ENCODE results near the gene SLC44A1. TPM values are rescaled to one million over a fixed set of nuclear protein-coding genes. Genes with fewer than 3 reads are reported as not detected.

SLC44A1 gene
- total and polyA plus RNA-seq, 2 of the 13 experiments (the other 11 are each of a cell fraction or from before 2014, with no cell fraction given): 21.4 to 40.8 TPM

DNA sequence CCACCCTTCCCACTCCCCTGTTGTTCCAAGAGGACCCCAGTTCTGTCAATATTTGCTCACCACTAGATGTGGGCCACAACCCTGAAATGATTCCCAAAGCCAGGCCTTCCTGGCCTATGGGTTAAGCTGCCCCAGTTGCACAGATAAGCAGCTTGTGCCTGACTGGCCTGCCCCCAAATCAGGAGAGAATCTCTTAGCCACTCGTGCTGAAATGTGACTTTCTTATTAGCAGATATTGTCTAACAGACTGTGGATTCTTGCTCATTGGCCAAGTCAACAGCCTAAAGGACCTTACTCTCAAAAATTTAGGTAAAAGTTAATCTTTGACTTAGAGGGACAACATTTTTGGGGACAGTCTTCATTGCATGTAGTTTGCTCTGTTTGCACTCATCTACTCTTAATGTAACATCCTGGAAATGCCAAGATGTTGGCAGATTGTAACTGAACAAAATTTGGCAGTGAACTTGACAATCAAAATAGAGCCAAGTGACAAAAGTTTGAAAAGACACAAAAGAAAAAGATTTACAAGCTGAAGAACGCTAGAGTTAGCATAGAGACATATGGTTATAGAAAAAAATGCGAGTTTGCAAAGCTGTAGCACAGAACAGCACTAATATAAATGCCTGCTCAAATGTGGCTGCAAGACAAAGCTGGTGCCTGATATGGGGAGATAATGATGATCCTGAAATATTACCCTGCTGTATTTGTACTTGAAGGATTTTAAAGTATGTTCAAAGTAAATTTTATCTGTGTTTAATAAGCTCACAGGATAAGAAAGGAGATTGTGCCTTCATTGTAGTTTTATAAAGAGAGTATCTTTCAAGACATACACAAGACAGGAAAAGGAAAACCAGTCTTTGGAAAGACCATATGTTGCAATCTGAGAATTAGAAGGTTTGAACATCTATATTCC is 174.4 kb downstream of the SLC44A1 start (continued):
- TF ChIP-seq CC2D1A (CRISPR knock-in tag; IDR thresholded peaks at IDR 0.05) (no peak), ZNF713 (CRISPR knock-in tag; IDR thresholded peaks at IDR 0.05) (no peak), PAX8 (CRISPR knock-in tag; IDR thresholded peaks at IDR 0.05; ENCODE audit: borderline replicate concordance) (no peak), ZNF883 (CRISPR knock-in tag; IDR thresholded peaks at IDR 0.05; ENCODE audit: not compliant biosample characterization) (no peak), PHF21A (CRISPR knock-in tag; IDR thresholded peaks at IDR 0.05) (peak; percentile 99), AHR (CRISPR knock-in tag; IDR thresholded peaks at IDR 0.05) (no peak), ZZZ3 (CRISPR knock-in tag; IDR thresholded peaks at IDR 0.05; ENCODE audit: borderline replicate concordance) (no peak), HOXA5 (CRISPR knock-in tag; IDR thresholded peaks at IDR 0.05) (0 out of 2 replicates have a peak, but pooled peaks have one; percentile 22), CBX1 (IDR thresholded peaks at IDR 0.05; ENCODE audit: low read depth) (no peak), PLRG1 (conservative IDR thresholded peaks at IDR 0.05) (no peak), ZNF362 (CRISPR knock-in tag; IDR thresholded peaks at IDR 0.05; ENCODE audit: borderline replicate concordance) (peak; percentile 40; the same call in 1 of the 2 replicates), KDM1A (CRISPR knock-in tag; IDR thresholded peaks at IDR 0.05) (no peak), TBL1XR1 (IDR thresholded peaks at IDR 0.05; ENCODE audit: borderline replicate concordance, low read length, partially characterized antibody) (no peak), ATRX (CRISPR knock-in tag; IDR thresholded peaks at IDR 0.05; ENCODE audit: borderline replicate concordance) (no peak), RAD21 (CRISPR knock-in tag; IDR thresholded peaks at IDR 0.05) (no peak), NR3C1 (CRISPR knock-in tag; IDR thresholded peaks at IDR 0.05) (no peak), JARID2 (CRISPR knock-in tag; IDR thresholded peaks at IDR 0.05; ENCODE audit: insufficient replicate concordance) (no peak)
- TF ChIP-seq, protein P1, sequence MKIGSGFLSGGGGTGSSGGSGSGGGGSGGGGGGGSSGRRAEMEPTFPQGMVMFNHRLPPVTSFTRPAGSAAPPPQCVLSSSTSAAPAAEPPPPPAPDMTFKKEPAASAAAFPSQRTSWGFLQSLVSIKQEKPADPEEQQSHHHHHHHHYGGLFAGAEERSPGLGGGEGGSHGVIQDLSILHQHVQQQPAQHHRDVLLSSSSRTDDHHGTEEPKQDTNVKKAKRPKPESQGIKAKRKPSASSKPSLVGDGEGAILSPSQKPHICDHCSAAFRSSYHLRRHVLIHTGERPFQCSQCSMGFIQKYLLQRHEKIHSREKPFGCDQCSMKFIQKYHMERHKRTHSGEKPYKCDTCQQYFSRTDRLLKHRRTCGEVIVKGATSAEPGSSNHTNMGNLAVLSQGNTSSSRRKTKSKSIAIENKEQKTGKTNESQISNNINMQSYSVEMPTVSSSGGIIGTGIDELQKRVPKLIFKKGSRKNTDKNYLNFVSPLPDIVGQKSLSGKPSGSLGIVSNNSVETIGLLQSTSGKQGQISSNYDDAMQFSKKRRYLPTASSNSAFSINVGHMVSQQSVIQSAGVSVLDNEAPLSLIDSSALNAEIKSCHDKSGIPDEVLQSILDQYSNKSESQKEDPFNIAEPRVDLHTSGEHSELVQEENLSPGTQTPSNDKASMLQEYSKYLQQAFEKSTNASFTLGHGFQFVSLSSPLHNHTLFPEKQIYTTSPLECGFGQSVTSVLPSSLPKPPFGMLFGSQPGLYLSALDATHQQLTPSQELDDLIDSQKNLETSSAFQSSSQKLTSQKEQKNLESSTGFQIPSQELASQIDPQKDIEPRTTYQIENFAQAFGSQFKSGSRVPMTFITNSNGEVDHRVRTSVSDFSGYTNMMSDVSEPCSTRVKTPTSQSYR (CRISPR knock-in tag; IDR thresholded peaks at IDR 0.05; ENCODE audit: borderline replicate concordance): no peak
- TF ChIP-seq, protein P2, sequence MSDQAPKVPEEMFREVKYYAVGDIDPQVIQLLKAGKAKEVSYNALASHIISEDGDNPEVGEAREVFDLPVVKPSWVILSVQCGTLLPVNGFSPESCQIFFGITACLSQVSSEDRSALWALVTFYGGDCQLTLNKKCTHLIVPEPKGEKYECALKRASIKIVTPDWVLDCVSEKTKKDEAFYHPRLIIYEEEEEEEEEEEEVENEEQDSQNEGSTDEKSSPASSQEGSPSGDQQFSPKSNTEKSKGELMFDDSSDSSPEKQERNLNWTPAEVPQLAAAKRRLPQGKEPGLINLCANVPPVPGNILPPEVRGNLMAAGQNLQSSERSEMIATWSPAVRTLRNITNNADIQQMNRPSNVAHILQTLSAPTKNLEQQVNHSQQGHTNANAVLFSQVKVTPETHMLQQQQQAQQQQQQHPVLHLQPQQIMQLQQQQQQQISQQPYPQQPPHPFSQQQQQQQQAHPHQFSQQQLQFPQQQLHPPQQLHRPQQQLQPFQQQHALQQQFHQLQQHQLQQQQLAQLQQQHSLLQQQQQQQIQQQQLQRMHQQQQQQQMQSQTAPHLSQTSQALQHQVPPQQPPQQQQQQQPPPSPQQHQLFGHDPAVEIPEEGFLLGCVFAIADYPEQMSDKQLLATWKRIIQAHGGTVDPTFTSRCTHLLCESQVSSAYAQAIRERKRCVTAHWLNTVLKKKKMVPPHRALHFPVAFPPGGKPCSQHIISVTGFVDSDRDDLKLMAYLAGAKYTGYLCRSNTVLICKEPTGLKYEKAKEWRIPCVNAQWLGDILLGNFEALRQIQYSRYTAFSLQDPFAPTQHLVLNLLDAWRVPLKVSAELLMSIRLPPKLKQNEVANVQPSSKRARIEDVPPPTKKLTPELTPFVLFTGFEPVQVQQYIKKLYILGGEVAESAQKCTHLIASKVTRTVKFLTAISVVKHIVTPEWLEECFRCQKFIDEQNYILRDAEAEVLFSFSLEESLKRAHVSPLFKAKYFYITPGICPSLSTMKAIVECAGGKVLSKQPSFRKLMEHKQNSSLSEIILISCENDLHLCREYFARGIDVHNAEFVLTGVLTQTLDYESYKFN (CRISPR knock-in tag; conservative IDR thresholded peaks at IDR 0.05): peak; percentile 99
